Common myeloid progenitor, CD34-positive (primary cell): ENCODE data around the gene PKNOX2.

Experiments used
- CTCF ChIA-PET: fragments of 350-600 bp; sonication (Branson Sonifier 250); formaldehyde crosslinking; loops from one replicate; lab custom pipeline; 2021; ENCODE audit warnings: antibody characterized with exemption; lab: Charles Lee
- POLR2A ChIA-PET: fragments of 350-600 bp; sonication (Branson Sonifier 250); formaldehyde crosslinking; loops from one replicate; lab custom pipeline; 2021; ENCODE audit warnings: antibody characterized with exemption; lab: Charles Lee
- DNase-seq, 3 donors: peaks; one replicate each; pipeline versions ENCODE4 v3.0.0 to v3.0.0-alpha.2; 2013
- H3K27ac ChIP-seq, 2 experiments: 1 replicate in 1 of 2; 2 replicates in 1 of 2; pipeline ENCODE4 v1.7.0; 2013; ENCODE audit warnings: inconsistent platforms in 2 of 2, low read length in 2 of 2, mild to moderate bottlenecking in 2 of 2, low read depth in 1 of 2, moderate library complexity in 1 of 2; ENCODE audit not compliant: severe bottlenecking in 2 of 2, insufficient read depth in 1 of 2, poor library complexity in 1 of 2
- H3K27me3 ChIP-seq, 5 experiments: replicated peaks in 2 of 5; 1 replicate in 3 of 5; 2 replicates in 2 of 5; pipeline versions ENCODE4 v1.6.1 to v1.7.0; 2013; ENCODE audit warnings: low read length in 4 of 5, mild to moderate bottlenecking in 2 of 5, moderate library complexity in 2 of 5, inconsistent platforms in 1 of 5; ENCODE audit not compliant: insufficient read depth in 5 of 5, control insufficient read depth in 4 of 5
- H3K36me3 ChIP-seq, 4 experiments: 1 replicate in 2 of 4; 2 replicates in 2 of 4; pipeline versions ENCODE4 v1.6.1 to v1.7.0; 2013; ENCODE audit warnings: low read length in 3 of 4, control low read depth in 1 of 4, mild to moderate bottlenecking in 1 of 4; ENCODE audit not compliant: control insufficient read depth in 4 of 4, insufficient read depth in 4 of 4
- H3K4me1 ChIP-seq, 4 experiments: 1 replicate in 3 of 4; 2 replicates in 1 of 4; pipeline versions ENCODE4 v1.6.1 to v1.7.1; 2013; ENCODE audit warnings: low read length in 3 of 4, mild to moderate bottlenecking in 3 of 4, control low read depth in 1 of 4, inconsistent platforms in 1 of 4, moderate library complexity in 1 of 4; ENCODE audit not compliant: control insufficient read depth in 4 of 4, insufficient read depth in 4 of 4; ENCODE audit errors: control extremely low read depth in 1 of 4
- H3K4me3 ChIP-seq, 7 experiments: 1 replicate in 4 of 7; 2 replicates in 3 of 7; pipeline versions ENCODE4 v1.5.1 to v1.7.0; 2013; ENCODE audit warnings: mild to moderate bottlenecking in 7 of 7, low read length in 6 of 7, moderate library complexity in 6 of 7, inconsistent platforms in 2 of 7, low read depth in 2 of 7, control low read depth in 1 of 7; ENCODE audit not compliant: insufficient read depth in 4 of 7, control insufficient read depth in 1 of 7; ENCODE audit errors: extremely low read depth in 1 of 7
- H3K9me3 ChIP-seq, 5 experiments: 1 replicate in 4 of 5; 2 replicates in 1 of 5; pipeline versions ENCODE4 v1.6.1 to v1.7.1; 2013; ENCODE audit warnings: low read length in 4 of 5, mild to moderate bottlenecking in 2 of 5, inconsistent platforms in 1 of 5, low read depth in 1 of 5, moderate library complexity in 1 of 5; ENCODE audit not compliant: control insufficient read depth in 4 of 5, insufficient read depth in 2 of 5; ENCODE audit errors: control extremely low read depth in 1 of 5
- WGBS: methylation state at CpG from one replicate; pipeline ENCODE4 v1.1.5; 2013; ENCODE audit not compliant: insufficient coverage; 5-methylcytosine and 5-hydroxymethylcytosine counted together

The PKNOX2 gene

DNA sequence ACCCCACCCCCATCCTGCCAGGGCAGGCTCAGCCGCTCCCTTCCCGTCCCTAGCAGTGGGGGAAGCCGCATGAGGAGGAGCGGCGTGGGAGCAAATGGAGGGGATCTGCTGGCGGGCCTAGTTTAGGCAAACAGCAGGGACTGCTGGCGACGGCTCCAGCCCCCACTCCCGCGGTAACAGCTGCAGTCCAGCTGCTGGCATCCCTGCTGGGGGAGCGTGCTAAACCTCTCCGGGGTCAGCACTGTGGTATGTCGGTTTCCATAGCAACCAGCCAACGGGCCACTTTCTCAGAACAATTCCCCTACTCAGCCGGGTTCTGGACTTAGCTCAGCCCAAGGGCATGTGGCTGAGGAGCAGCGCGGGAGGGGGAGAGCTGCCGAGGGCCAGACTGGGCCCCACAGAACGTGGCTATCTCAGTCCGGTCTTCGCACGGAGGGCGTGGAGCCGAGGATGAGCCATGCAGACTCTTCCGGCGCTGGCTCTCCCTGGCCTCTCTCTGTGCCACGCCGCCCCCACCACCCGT lies 98.8 kb downstream of the PKNOX2 start:
- H3K36me3 ChIP-seq, result no peaks in the 10 kb centered on the region
- peak in 2 of 3 donors; percentile 10 to 12 for DNase-seq
- no peak overlapping the region for H3K27ac ChIP-seq
- ChIA-PET POLR2A (no interaction called here), CTCF (no interaction called here)
- 7% methylated on average over 29 of the region's 29 CpGs for WGBS
- H3K4me3 ChIP-seq, result no peak overlapping the region
- peaks cover 3 to 82% (median 22%) of the 10 kb centered on the region in 5 experiments for H3K27me3 ChIP-seq
- H3K9me3 ChIP-seq, result no peaks in the 10 kb centered on the region
- H3K4me1 ChIP-seq, result peaks cover 0 to 7% (median 2%) of the 10 kb centered on the region in 4 experiments

DNA sequence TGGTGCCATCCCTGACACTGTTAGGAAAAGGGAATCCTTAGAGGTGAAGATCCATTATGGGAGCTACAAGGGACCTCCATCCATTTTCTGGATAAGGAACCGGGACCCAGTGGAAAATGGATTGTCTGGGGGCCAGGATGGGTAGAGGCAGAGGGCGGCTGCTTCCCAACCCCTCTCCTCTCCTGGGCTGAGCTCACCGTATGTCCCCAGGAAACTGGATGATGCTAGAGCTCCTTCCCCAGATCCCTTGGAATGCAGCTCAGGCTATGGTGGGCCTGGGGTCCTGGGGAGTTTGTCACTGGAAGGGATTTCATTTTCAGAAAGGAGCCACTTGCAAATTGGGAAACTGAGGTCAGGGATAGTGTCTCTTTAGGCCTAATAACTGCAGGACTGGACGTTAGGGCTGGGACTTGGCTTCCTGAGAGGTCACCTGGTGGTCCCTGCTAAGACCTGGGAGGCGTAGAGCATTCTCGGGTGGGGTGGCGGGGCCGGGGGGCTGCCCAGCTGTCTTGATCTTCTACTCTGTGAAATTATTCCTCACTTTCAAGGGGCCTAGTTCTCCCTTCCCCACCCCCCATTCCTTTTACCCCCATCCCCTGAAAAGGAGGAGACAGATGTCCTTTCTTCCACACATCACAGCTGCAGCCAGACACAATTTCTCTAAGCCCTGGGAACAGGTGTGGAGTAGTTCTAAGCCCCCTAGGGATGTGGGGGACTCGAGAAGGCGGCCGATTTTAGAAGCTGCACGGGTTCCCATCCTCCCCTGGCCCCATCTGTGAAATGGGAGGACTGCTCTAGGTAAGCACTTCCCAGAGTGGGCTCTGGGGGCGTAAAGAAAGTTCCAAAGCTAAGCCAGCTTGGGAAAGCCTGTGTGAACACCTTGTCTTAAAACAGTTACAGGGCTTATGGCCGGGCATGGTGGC lies 99.8 kb downstream of the PKNOX2 start:
- 89% methylated on average over 11 of the region's 14 CpGs for WGBS

DNA sequence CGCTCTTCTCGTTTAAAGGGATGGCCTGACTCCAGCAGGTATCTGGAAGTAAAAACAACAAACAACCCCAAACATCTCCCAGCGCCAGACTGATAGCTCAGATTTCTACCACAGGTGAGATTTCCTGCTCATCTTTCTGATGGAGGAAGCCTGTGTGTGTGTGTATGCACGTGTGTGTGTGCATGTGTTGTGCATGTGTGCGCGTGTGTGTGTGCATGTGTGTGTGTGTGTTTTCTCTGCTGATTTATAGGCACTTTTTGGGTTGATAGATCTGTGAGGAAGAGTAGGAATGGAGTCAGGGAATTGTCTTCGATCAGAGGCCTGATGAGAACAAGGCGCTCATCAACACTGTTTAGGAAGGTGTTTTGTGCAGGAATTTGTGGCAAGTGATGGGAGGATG lies 103.0 kb downstream of the PKNOX2 start:
- no peak overlapping the region for H3K4me3 ChIP-seq
- ChIA-PET POLR2A (no interaction called here), CTCF (no interaction called here)
- peaks cover 3 to 74% (median 15%) of the 10 kb centered on the region in 5 experiments for H3K27me3 ChIP-seq
- no peaks in the 10 kb centered on the region for H3K9me3 ChIP-seq
- H3K27ac ChIP-seq, result no peak overlapping the region
- WGBS, result 87% methylated on average over 5 of the region's 8 CpGs
- no peak for DNase-seq
- no peaks in the 10 kb centered on the region for H3K36me3 ChIP-seq
- H3K4me1 ChIP-seq, result peaks cover 0 to 7% (median 2%) of the 10 kb centered on the region in 4 experiments

More for the DNA sequence above, 99.8 kb downstream of the PKNOX2 start:
- H3K9me3 ChIP-seq, result no peaks in the 10 kb centered on the region
- H3K36me3 ChIP-seq, result no peaks in the 10 kb centered on the region
- POLR2A ChIA-PET, result no interaction called here
- H3K27me3 ChIP-seq, result peaks cover 3 to 85% (median 22%) of the 10 kb centered on the region in 5 experiments
- H3K4me3 ChIP-seq, result no peak overlapping the region
- peaks cover 0 to 7% (median 2%) of the 10 kb centered on the region in 4 experiments for H3K4me1 ChIP-seq
- CTCF ChIA-PET, result interaction anchor here (0.7 kb wide), 1 partner anchor 13 kb away, joined by 3 read pairs; no protein-coding TSS in a partner anchor
- no peak for DNase-seq
- no peak overlapping the region for H3K27ac ChIP-seq

DNA sequence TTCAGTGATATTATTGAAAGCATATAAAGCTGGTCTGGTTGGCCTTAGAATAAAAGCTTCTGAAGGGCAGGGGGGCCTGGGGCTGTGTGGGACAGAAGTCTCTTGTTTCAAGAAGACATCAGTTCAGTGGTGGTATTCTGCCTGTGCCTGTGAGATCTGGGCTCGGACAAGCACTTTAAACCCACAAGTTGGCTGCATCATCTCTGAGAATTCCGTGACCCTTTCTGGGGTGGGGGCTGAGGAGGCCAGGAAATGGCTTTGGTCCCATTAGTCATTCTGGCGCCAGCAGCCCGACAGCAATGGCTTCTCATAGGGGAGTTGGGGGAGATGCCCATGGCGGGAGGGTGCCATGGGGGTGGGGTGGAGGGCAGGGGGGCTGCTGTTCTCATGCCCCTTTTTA lies 104.1 kb downstream of the PKNOX2 start:
- WGBS, result 72% methylated on average over 2 of the region's 5 CpGs
- H3K4me3 ChIP-seq, result no peak overlapping the region
- no peak for DNase-seq
- H3K4me1 ChIP-seq, result no peaks in the 10 kb centered on the region
- ChIA-PET POLR2A (no interaction called here), CTCF (no interaction called here)
- H3K27ac ChIP-seq, result no peak overlapping the region
- H3K9me3 ChIP-seq, result no peaks in the 10 kb centered on the region
- H3K36me3 ChIP-seq, result no peaks in the 10 kb centered on the region
- H3K27me3 ChIP-seq, result peaks cover 3 to 72% (median 9%) of the 10 kb centered on the region in 5 experiments

DNA sequence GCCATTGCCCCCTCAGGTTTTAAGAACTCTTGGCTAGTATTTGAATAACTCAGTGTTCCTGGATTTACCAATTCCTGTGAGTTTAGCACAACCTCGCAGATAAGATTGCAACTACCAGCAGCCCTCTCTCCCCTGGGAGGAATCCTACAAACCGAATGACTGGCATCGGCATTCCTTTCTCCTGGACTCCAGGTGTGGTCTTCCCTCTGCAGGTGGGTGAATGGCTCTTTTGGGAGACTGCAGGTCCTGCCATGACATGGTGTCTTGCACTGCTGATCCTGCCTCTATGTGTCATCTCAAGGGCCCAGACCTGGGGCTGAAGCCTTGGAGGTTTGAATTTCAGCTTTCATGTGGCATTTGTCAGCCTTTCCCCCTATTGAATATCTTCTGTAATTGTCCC lies 105.6 kb downstream of the PKNOX2 start:
- no peaks in the 10 kb centered on the region for H3K9me3 ChIP-seq
- no peaks in the 10 kb centered on the region for H3K36me3 ChIP-seq
- WGBS, result 100% methylated on average over 3 of the region's 3 CpGs
- H3K27me3 ChIP-seq, result peaks cover 3 to 67% (median 6%) of the 10 kb centered on the region in 5 experiments
- POLR2A ChIA-PET, result no interaction called here
- no peak for DNase-seq
- no peak overlapping the region for H3K4me3 ChIP-seq
- CTCF ChIA-PET, result no interaction called here
- H3K27ac ChIP-seq, result no peak overlapping the region
- H3K4me1 ChIP-seq, result no peaks in the 10 kb centered on the region

DNA sequence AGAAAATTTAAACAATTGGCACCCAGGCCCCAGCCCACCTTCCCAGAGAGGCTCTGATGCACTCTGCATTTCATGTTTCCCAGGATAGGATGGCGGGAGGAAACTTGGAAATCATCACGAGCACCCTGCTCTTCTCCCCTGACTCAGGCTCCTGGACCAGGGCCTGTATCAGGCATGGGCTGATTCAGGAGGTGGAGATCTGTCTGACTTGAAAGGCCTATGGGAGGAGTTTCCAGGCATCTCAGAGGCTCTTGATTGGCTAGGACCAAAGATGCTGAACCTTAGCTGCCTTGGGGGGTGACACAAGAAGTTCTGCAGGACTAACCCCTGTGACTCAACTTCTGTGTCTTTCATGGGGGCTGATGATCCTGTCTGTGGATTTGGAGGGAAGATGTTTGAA lies 106.2 kb downstream of the PKNOX2 start:
- H3K9me3 ChIP-seq, result no peaks in the 10 kb centered on the region
- POLR2A ChIA-PET, result no interaction called here
- H3K36me3 ChIP-seq, result no peaks in the 10 kb centered on the region
- H3K4me3 ChIP-seq, result no peak overlapping the region
- no peak overlapping the region for H3K27ac ChIP-seq
- no peak for DNase-seq
- WGBS, result 81% methylated on average over 2 of the region's 2 CpGs
- H3K4me1 ChIP-seq, result no peaks in the 10 kb centered on the region
- peaks cover 3 to 66% (median 7%) of the 10 kb centered on the region in 5 experiments for H3K27me3 ChIP-seq
- CTCF ChIA-PET, result no interaction called here

DNA sequence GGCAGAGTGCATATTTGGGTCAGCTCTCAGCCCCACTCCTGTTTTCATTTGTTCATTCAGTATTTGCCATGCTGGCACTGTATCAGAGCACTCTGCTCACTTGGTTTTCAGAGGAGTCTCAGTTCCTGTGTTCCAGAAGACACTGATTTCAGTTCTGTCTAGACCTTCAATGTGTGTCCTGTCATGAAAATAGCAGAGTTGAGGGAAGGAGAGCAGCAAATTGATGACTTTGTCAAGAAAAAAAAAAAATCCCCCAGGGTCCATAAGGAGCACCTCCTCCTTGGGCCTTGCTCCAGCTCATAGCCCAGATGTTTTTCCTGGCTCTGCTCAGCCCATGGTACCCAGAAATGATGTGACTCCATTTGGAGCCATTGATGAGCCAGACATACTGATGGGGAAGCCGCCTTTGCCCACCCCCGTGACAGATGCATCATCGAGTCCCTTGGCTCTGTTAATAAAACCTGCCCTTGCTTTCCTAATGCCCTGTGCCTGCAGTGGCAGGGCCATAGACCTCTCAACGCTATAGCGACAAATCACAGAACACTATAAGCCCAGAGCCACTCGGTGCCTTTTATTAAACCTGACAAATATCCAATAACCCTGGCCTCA lies 107.0 kb downstream of the PKNOX2 start:
- CTCF ChIA-PET, result no interaction called here

More for the DNA sequence above, 107.0 kb downstream of the PKNOX2 start:
- H3K9me3 ChIP-seq, result no peaks in the 10 kb centered on the region
- POLR2A ChIA-PET, result no interaction called here
- peaks cover 3 to 61% (median 7%) of the 10 kb centered on the region in 5 experiments for H3K27me3 ChIP-seq
- H3K36me3 ChIP-seq, result no peaks in the 10 kb centered on the region
- no peak overlapping the region for H3K4me3 ChIP-seq
- no peaks in the 10 kb centered on the region for H3K4me1 ChIP-seq
- no peak for DNase-seq
- 97% methylated on average over 3 of the region's 6 CpGs for WGBS
- no peak overlapping the region for H3K27ac ChIP-seq
